A549 treated with AZD9567 at 1 μM for 4 hours (cell line): ENCODE data around the gene BEND2. TPM values are rescaled to one million over a fixed set of nuclear protein-coding genes. Genes with fewer than 3 reads are reported as not detected.

ENCODE experiments used
- total RNA-seq: library from RNA; stranded (reverse); fragments of 200-300 nt; extraction: Qiagen RNA extraction; gene quantifications from 5 replicates; pipeline ENCODE4 v1.2.3, GENCODE V29; 2022; ENCODE audit not compliant: insufficient read depth

Gene BEND2
- total RNA-seq, result not detected in 5 replicates

GRCh38 chrX:18220786-18221185, at the start of gene BEND2:
Gene BEND2, minus strand, starts transcription at chrX:18220886. Its CDS starts 136 bp downstream, at chrX:18220750.

Other genes starting within 250 kb of the BEND2 start
- 6.8 to 12.9 TPM (median 8.8 TPM) in 5 replicates for gene SCML2, start 133.8 kb upstream of the BEND2 start, total RNA-seq
- gene CDKL5, start 204.7 kb upstream of the BEND2 start, total RNA-seq, result 4.0 to 8.6 TPM (median 4.9 TPM) in 5 replicates